K562 (cell line): Measurements from ENCODE around the gene PHPT1.
"Not testable (repeated sequence)": the region's sequence is repeated elsewhere in the genome, so short reads cannot be mapped to it uniquely, and the experiment has no call there.

Experiments
- EZH2 ChIP-seq: IDR thresholded peaks from 2 replicates; pipeline ENCODE4 v1.6.1; 2012; ENCODE audit warnings: low read depth, mild to moderate bottlenecking, inconsistent platforms, low read length, borderline replicate concordance
- FOXK2 ChIP-seq, 2 experiments: fragments of 450-650 bp; IDR thresholded peaks in 1 of 2; conservative IDR thresholded peaks in 1 of 2; 2 replicates each; pipeline ENCODE4 v1.6.1; 2016; ENCODE audit warnings: low read depth in 2 of 2, mild to moderate bottlenecking in 1 of 2
- KAT2B ChIP-seq: IDR thresholded peaks from one replicate; pipeline ENCODE4 v1.6.1; 2012; ENCODE audit warnings: low read depth, mild to moderate bottlenecking, control low read depth, inconsistent platforms, low read length, moderate library complexity
- TF ChIP-seq, protein P1 (sequence below): fragments of 450-650 bp; IDR thresholded peaks from 2 replicates; pipeline ENCODE4 v1.7.1; 2018; ENCODE audit warnings: mild to moderate bottlenecking, low read depth; ENCODE audit not compliant: partially characterized antibody
- TF ChIP-seq, protein P2 (sequence below), 2 experiments: IDR thresholded peaks in 1 of 2; conservative IDR thresholded peaks in 1 of 2; 2 replicates each; pipeline ENCODE4 v1.6.1; 2016; ENCODE audit warnings: low read depth in 2 of 2, mild to moderate bottlenecking in 1 of 2, missing compliant biosample characterization in 1 of 2, missing genetic modification characterization in 1 of 2, moderate library complexity in 1 of 2

DNA sequence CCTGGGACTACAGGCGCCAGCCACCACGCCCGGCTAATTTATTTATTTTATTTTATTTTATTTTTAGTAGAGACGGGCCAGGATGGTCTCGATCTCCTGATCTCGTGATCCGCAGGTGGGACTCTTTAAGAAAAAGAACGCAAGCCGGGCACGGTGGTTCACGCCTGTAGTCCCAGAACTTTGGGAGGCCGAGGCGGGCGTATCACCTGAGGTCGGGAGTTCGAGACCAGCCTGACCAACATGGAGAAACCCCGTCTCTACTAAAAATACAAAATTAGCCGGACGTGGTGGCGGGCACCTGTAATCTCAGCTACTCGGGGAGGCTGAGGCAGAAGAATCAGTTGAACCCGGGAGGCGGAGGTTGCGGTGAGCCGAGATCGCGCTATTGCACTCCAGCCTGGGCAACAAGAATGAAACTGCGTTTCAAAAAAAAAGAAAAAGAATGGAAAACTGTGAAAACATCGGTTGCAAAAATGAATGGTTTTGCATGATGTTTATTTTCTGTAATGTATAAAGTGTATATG lies 17.8 kb downstream of the PHPT1 start:
- TF ChIP-seq, protein P1, sequence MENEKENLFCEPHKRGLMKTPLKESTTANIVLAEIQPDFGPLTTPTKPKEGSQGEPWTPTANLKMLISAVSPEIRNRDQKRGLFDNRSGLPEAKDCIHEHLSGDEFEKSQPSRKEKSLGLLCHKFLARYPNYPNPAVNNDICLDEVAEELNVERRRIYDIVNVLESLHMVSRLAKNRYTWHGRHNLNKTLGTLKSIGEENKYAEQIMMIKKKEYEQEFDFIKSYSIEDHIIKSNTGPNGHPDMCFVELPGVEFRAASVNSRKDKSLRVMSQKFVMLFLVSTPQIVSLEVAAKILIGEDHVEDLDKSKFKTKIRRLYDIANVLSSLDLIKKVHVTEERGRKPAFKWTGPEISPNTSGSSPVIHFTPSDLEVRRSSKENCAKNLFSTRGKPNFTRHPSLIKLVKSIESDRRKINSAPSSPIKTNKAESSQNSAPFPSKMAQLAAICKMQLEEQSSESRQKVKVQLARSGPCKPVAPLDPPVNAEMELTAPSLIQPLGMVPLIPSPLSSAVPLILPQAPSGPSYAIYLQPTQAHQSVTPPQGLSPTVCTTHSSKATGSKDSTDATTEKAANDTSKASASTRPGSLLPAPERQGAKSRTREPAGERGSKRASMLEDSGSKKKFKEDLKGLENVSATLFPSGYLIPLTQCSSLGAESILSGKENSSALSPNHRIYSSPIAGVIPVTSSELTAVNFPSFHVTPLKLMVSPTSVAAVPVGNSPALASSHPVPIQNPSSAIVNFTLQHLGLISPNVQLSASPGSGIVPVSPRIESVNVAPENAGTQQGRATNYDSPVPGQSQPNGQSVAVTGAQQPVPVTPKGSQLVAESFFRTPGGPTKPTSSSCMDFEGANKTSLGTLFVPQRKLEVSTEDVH = not testable (repeated sequence)
- not testable (repeated sequence) for TF ChIP-seq KAT2B; EZH2; FOXK2 (conservative IDR thresholded peaks at IDR 0.05 in 1 of 2, IDR thresholded peaks at IDR 0.05 in 1 of 2; ENCODE audit: low read depth in 2 of 2)
- TF ChIP-seq, protein P2, sequence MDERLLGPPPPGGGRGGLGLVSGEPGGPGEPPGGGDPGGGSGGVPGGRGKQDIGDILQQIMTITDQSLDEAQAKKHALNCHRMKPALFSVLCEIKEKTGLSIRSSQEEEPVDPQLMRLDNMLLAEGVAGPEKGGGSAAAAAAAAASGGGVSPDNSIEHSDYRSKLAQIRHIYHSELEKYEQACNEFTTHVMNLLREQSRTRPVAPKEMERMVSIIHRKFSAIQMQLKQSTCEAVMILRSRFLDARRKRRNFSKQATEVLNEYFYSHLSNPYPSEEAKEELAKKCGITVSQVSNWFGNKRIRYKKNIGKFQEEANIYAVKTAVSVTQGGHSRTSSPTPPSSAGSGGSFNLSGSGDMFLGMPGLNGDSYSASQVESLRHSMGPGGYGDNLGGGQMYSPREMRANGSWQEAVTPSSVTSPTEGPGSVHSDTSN (CRISPR knock-in tag; IDR thresholded peaks at IDR 0.05; ENCODE audit: low read depth) = not testable (repeated sequence)
- TF ChIP-seq, protein P2 (tag; conservative IDR thresholded peaks at IDR 0.05; ENCODE audit: low read depth) = not testable (repeated sequence)
